HG03108 (cell line): ENCODE measurements around the gene FAM193A.

ENCODE experiments used
- ATAC-seq: cut with Tn5 transposase; IDR thresholded peaks from one replicate; pipeline ENCODE4 v1.9.1; 2021; ENCODE audit warnings: moderate library complexity; ENCODE audit not compliant: unreplicated experiment

Gene FAM193A

GRCh38 chr4:2688697-2689096, 152.2 kb downstream of the FAM193A start:
- ATAC-seq, result no peak

GRCh38 chr4:2689114-2689513, 152.7 kb downstream of the FAM193A start:
- no peak for ATAC-seq

- ATAC-seq, result peak; percentile 61
Observed at GRCh38 chr4:2689825-2690700, 153.6 kb downstream of the FAM193A start.

- no peak for ATAC-seq
Observed at GRCh38 chr4:2691313-2691712, 154.9 kb downstream of the FAM193A start.

GRCh38 chr4:2691952-2692435, 155.5 kb downstream of the FAM193A start:
- ATAC-seq, result no peak

GRCh38 chr4:2694691-2695090, 158.2 kb downstream of the FAM193A start:
- no peak for ATAC-seq

GRCh38 chr4:2695346-2696060, 159.1 kb downstream of the FAM193A start:
- no peak for ATAC-seq

- peak; percentile 92 for ATAC-seq
Observed at GRCh38 chr4:2696423-2696822, 160.0 kb downstream of the FAM193A start.

- ATAC-seq, result no peak
Observed at GRCh38 chr4:2697995-2698414, 161.6 kb downstream of the FAM193A start.

GRCh38 chr4:2698504-2698903, 162.1 kb downstream of the FAM193A start:
- ATAC-seq, result no peak

- no peak for ATAC-seq
Observed at GRCh38 chr4:2698951-2699505, 162.6 kb downstream of the FAM193A start.

- no peak for ATAC-seq
Observed at GRCh38 chr4:2699534-2699933, 163.1 kb downstream of the FAM193A start.

GRCh38 chr4:2700031-2700430, 163.6 kb downstream of the FAM193A start:
- no peak for ATAC-seq

GRCh38 chr4:2702361-2702760, 165.9 kb downstream of the FAM193A start:
- no peak for ATAC-seq

GRCh38 chr4:2702770-2703169, 166.3 kb downstream of the FAM193A start:
- no peak for ATAC-seq

GRCh38 chr4:2712261-2712842, 175.9 kb downstream of the FAM193A start:
- ATAC-seq, result no peak

GRCh38 chr4:2713337-2713736, 176.9 kb downstream of the FAM193A start:
- no peak for ATAC-seq

- ATAC-seq, result no peak
Observed at GRCh38 chr4:2714061-2714770, 177.8 kb downstream of the FAM193A start.

- ATAC-seq, result no peak
Observed at GRCh38 chr4:2714918-2715317, 178.5 kb downstream of the FAM193A start.

- ATAC-seq, result no peak
Observed at GRCh38 chr4:2715426-2715825, 179.0 kb downstream of the FAM193A start.

GRCh38 chr4:2716236-2716635, 179.8 kb downstream of the FAM193A start:
- ATAC-seq, result no peak
